Effector memory CD4-positive, alpha-beta T cell (primary cell): ENCODE results near the gene PAFAH1B1.
"Not testable (repeated sequence)": the region's sequence is repeated elsewhere in the genome, so short reads cannot be mapped to it uniquely, and the experiment has no call there.

ENCODE experiments used
- DNase-seq, 3 donors: peaks; one replicate each; pipeline ENCODE4 v3.0.0-alpha.2; 2020
- H3K27ac ChIP-seq: 2 replicates; pipeline ENCODE4 v1.7.0; 2013; ENCODE audit warnings: mild to moderate bottlenecking, low read length, moderate library complexity; ENCODE audit not compliant: insufficient read depth, poor library complexity, severe bottlenecking
- H3K27me3 ChIP-seq: replicated peaks from 2 replicates; pipeline ENCODE4 v1.7.0; 2013; ENCODE audit warnings: mild to moderate bottlenecking, low read length; ENCODE audit not compliant: insufficient read depth, control insufficient read depth, poor library complexity, severe bottlenecking
- H3K36me3 ChIP-seq: 2 replicates; pipeline ENCODE4 v1.7.0; 2013; ENCODE audit warnings: mild to moderate bottlenecking, low read length, moderate library complexity; ENCODE audit not compliant: control insufficient read depth, insufficient read depth
- H3K4me1 ChIP-seq: 2 replicates; pipeline ENCODE4 v1.7.0; 2013; ENCODE audit warnings: low read length, mild to moderate bottlenecking; ENCODE audit not compliant: control insufficient read depth, insufficient read depth, poor library complexity, severe bottlenecking
- H3K4me3 ChIP-seq: 2 replicates; pipeline ENCODE4 v1.7.0; 2013; ENCODE audit warnings: low read length, low read depth, mild to moderate bottlenecking; ENCODE audit not compliant: insufficient read depth, poor library complexity, severe bottlenecking
- H3K9me3 ChIP-seq: 2 replicates; pipeline ENCODE4 v1.7.0; 2013; ENCODE audit warnings: mild to moderate bottlenecking, low read length, moderate library complexity; ENCODE audit not compliant: control insufficient read depth

PAFAH1B1 gene

DNA sequence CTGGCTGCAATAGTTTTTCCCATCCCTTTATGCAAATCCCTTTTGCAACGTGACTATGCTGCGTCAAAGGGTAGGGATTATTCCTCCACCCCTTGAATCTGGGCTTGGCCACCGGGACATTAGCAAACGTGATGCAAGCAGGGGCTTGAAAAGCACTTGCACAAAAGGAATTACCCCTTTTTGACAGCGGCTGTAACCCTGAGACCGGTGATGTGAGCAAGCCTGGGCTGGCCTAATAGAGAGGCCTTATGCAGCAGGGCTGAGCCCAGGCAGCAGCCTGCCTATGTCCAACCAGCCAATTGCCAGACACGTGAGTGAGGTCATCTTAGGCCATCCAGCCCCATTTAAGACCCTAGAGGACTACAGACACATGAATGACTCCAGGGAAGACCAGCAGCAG is 30.4 kb upstream of the PAFAH1B1 start:
- no peak overlapping the region for H3K27ac ChIP-seq
- H3K4me1 ChIP-seq = no peaks in the 10 kb centered on the region
- H3K27me3 ChIP-seq = no peaks in the 10 kb centered on the region
- H3K9me3 ChIP-seq = no peaks in the 10 kb centered on the region
- H3K36me3 ChIP-seq = no peaks in the 10 kb centered on the region
- DNase-seq = no peak
- H3K4me3 ChIP-seq = no peak overlapping the region

DNA sequence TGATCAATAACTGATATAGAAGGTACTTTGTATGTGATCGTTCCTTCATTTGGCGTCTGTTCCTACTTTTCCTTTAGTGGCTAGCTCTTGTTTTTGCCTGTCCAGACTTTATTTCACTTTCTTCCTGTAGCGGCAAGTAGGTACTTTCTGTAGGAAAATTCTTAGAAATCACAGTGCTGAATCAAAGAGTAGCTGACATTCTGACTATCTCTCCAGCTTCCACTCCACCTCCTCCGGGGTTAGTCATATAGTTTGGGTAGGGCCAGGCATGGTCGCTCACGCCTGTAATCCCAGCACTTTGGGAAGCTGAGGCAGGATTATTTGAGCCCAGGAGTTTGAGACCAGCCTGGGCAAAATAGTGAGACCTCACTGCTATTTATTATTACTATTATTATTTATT is 29.9 kb upstream of the PAFAH1B1 start:
- Histone ChIP-seq H3K4me1 (no peaks in the 10 kb centered on the region), H3K27me3 (no peaks in the 10 kb centered on the region), H3K36me3 (no peaks in the 10 kb centered on the region), H3K4me3 (no peak overlapping the region), H3K9me3 (no peaks in the 10 kb centered on the region), H3K27ac (no peak overlapping the region)
- DNase-seq = no peak

DNA sequence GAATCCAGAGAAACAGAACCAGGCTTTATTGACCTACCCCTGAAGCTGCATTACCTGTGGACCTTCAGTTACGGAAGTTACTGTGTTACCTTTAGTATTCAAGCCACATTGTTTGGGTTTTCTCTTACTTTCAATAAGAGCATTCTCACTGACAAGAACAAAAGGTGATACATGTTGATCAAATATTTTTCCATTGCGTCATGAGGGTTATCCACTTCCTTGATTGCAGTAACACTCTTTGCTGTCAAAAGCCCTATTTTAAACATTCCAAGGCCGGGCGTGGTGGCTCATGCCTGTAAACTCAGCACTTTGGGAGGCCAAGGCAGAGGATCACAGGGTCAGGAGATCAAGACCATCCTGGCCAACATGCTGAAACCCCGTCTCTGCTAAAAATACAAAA is 28.6 kb upstream of the PAFAH1B1 start:
- no peaks in the 10 kb centered on the region for H3K27me3 ChIP-seq
- H3K4me1 ChIP-seq = no peaks in the 10 kb centered on the region
- no peak overlapping the region for H3K27ac ChIP-seq
- no peaks in the 10 kb centered on the region for H3K9me3 ChIP-seq
- no peak overlapping the region for H3K4me3 ChIP-seq
- no peak for DNase-seq
- no peaks in the 10 kb centered on the region for H3K36me3 ChIP-seq

GRCh38 chr17:2566056-2566455 is 27.4 kb upstream of the PAFAH1B1 start:
- Histone ChIP-seq H3K27ac (no peak overlapping the region), H3K4me1 (no peaks in the 10 kb centered on the region), H3K27me3 (no peaks in the 10 kb centered on the region), H3K36me3 (no peaks in the 10 kb centered on the region), H3K4me3 (no peak overlapping the region), H3K9me3 (no peaks in the 10 kb centered on the region)
- DNase-seq = no peak

- Histone ChIP-seq H3K4me3 (no peak overlapping the region), H3K9me3 (no peaks in the 10 kb centered on the region), H3K36me3 (no peaks in the 10 kb centered on the region), H3K27ac (no peak overlapping the region), H3K4me1 (no peaks in the 10 kb centered on the region), H3K27me3 (no peaks in the 10 kb centered on the region)
- DNase-seq = no peak
These were observed 21.7 kb upstream of the PAFAH1B1 start for GRCh38 chr17:2571523-2572303.

- H3K27me3 ChIP-seq, DNase-seq, H3K27ac ChIP-seq: not testable (repeated sequence)
These were observed 21.2 kb upstream of the PAFAH1B1 start for GRCh38 chr17:2572304-2572609.

DNA sequence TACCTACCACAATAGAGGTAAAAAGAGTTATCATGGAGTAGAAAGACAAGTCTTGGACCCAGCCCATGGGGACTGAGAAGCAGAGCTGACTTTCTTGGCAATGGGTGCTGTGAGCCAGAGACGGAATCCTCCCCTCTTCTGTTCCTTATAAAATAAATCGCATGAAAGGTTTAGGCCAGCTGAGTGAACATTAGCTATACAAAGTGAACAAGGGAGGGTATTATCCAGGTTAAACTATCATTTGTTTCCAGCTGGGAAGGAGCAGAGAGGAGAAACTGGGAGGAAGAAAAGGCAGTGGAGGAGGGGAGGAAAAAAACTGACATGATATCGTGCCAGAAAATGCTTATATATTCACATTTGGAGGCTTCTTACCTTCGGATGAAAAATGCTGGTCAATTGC is 13.3 kb upstream of the PAFAH1B1 start:
- Histone ChIP-seq H3K36me3 (no peaks in the 10 kb centered on the region), H3K27ac (no peak overlapping the region), H3K4me1 (no peaks in the 10 kb centered on the region), H3K4me3 (no peak overlapping the region), H3K9me3 (no peaks in the 10 kb centered on the region), H3K27me3 (peaks cover 3% of the 10 kb centered on the region)
- no peak for DNase-seq

More at GRCh38 chr17:2572304-2572609, 21.2 kb upstream of the PAFAH1B1 start:
- not testable (repeated sequence) for H3K4me1 ChIP-seq, H3K9me3 ChIP-seq, H3K36me3 ChIP-seq, H3K4me3 ChIP-seq

GRCh38 chr17:2580661-2581060 is 12.8 kb upstream of the PAFAH1B1 start:
- H3K36me3 ChIP-seq = no peaks in the 10 kb centered on the region
- DNase-seq = no peak
- peaks cover 3% of the 10 kb centered on the region for H3K27me3 ChIP-seq
- no peak overlapping the region for H3K27ac ChIP-seq
- H3K9me3 ChIP-seq = no peaks in the 10 kb centered on the region
- no peaks in the 10 kb centered on the region for H3K4me1 ChIP-seq
- no peak overlapping the region for H3K4me3 ChIP-seq

DNA sequence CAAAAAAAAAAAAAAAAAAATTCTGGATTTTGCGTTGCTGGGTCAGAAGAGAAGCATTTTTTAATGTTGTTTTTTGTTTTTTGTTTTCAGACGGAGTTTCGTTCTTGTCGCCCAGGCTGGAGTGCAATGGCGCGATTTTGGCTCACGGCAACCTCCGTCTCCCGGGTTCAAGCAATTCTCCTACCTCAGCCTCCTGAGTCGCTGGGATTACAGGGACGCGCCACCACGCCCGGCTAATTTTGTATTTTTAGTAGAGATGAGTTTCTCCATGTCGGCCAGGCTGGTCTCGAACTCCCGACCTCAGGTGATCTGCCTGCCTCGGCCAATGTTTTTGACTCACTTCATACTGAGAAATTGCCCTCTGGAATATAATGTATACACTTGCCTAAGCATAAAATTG is 11.0 kb upstream of the PAFAH1B1 start:
- Histone ChIP-seq H3K9me3 (no peaks in the 10 kb centered on the region), H3K4me3 (no peak overlapping the region), H3K27ac (no peak overlapping the region), H3K36me3 (no peaks in the 10 kb centered on the region), H3K4me1 (no peaks in the 10 kb centered on the region), H3K27me3 (peaks cover 3% of the 10 kb centered on the region)
- no peak for DNase-seq

GRCh38 chr17:2591040-2591640 is 2.3 kb upstream of the PAFAH1B1 start:
- Histone ChIP-seq H3K27me3 (no peaks in the 10 kb centered on the region), H3K27ac (no peak overlapping the region)

More at GRCh38 chr17:2591040-2591640, 2.3 kb upstream of the PAFAH1B1 start:
- Histone ChIP-seq H3K4me3 (no peak overlapping the region), H3K36me3 (no peaks in the 10 kb centered on the region), H3K9me3 (no peaks in the 10 kb centered on the region), H3K4me1 (peaks cover 5% of the 10 kb centered on the region)
- DNase-seq = no peak
